Left forelimb (tissue), 1 donor: ENCODE data around the gene MCL1.
"Not testable (repeated sequence)": the region's sequence is repeated elsewhere in the genome, so short reads cannot be mapped to it uniquely, and the experiment has no call there.

Source experiments
- DNase-seq: peaks from one replicate; pipeline ENCODE4 v3.0.0-alpha.2; 2018; ENCODE audit warnings: low spot score

The MCL1 gene

DNA sequence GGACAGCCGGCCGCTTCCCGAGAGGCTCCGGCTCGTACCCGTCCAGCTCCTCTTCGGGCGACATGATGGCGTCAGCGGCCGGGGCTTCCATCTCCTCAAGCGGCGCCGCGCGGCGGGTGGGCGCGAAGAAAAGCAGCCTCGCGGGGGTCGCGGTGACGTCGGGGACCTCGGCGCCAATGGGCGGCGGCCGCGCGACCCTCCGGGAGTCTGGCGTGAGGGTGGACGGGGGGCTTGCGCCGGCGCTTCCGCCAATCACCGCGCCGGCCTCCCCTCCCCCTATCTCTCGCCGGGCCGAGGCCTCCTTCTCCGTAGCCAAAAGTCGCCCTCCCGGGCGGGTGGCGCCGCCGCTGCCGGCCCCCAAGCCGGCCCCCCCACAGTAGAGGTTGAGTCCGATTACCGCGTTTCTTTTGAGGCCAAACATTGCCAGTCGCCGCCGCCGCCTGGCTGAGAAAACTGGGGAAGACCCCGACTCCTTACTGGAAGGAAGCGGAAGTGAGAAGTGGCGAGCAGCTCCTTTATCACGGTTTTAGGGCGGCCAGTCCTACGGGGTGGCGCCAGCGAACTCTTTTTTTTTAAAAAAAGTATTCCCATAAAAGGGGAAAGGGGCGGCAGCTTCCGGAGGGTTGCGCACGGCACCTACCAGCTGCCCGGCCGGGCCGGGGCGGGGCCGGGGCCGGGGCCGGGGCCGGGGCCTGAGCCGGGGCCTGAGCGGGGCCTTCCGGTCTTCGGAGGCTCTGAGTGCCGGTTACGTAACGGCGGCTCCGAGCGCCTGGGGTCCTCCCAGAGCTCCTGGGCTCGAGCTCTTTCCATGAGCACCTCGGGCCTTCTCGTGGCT is at the start of gene MCL1:
MCL1 (minus strand) TSS at position 501 of the 835 bp plus-strand sequence; CDS start at position 421, 80 bp downstream.
- peak; percentile 95 for DNase-seq

DNA sequence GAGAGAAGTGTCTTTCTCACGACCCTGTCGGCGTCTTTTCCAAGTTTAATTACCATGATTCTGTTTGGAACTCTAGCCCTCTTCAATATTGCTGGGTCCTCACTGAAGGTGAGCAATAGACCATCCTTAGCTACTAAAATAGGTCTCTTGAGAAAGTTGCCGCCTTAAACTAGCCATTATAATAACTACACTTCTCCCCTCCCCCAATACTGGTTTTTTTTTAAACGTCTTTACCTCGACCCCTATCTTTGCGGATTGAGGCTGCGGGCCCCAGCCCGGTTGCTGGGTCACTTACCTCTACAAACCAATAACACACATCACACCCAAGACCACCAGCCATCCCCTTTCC is 49.3 kb upstream of the MCL1 start:
- no peak for DNase-seq

DNA sequence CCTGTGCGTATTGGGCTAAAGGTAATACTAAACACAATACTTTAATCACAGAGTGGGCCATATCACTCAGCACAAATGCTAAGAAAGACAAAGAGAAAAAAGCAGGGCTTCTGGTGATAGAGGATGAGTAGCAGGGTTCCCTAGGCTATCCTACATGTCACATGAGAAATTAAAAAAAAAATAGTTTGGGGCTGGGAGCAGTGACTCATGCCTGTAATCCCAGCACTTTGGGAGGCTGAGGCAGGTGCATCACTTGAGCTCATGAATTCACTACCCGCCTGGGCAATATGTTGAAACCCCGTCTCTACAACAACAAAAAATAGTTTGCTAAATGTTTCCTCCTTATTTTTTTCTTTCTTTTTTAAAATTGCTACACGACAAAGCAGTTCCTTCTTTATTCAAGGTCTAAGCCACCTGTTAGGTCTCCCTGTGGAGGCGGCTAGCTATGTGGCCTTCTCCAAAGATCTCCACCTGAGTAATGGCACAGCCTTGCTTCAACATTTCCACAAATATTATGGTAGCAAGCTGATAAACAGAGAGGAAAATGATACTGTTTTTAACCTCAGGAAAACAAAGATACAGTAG is 48.5 kb upstream of the MCL1 start:
- no peak for DNase-seq

DNA sequence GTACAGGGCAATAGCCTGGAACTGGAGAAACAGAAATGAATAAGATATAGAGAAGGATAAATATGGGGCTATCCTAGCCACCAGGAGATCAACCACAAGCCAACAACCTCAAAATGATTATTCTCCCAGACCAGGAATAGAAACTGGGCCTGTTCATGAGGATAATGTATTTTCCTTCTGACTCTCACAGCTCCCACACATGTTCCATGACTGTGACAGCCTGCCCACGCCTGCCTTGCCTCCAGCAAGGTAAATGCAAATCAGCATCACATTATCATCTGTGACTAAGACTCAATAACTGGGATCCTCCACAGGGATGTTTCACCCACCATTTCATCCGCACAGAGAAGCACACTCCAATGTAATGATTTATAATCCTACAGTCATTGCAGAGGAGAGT is 46.7 kb upstream of the MCL1 start:
- DNase-seq = no peak

DNA sequence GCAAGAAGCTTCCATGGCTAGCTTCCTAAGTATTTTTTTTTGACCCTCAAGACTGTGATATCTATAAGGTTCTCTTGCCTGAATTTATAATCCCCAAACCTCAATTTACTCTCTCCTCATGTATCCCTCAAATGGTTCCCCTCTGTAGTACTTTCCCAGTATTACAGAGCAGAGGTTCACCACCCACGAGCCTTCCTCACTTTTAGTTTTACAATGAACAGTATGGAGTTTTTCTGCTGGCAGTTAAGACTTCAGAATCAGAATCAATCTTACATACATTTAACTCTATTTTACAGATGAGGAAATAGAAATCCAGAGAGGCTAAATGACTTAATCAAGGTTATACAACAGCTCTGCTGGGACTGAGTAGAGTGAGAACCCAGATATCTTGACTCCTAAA is 45.1 kb upstream of the MCL1 start:
- DNase-seq = not testable (repeated sequence)

DNA sequence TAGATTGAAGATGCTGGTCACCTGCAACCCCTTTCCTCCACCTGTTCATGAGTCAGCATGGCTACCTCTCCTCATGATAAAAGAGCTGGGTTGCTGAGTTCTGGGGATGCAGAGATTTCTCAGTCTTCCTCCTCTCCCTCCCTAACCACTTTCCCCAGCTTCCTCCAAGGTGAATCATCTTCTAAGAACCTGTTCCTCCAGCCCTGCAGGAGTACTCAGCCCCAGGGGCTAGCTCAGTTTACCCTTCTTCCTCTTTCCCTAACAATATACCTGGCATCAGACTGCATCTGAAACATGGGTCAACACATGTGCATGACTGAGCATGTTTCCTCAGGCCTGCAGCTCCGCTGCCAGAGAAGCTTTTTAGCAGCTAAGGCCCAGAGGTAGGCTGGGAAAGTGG is 44.7 kb upstream of the MCL1 start:
- DNase-seq = not testable (repeated sequence)

DNA sequence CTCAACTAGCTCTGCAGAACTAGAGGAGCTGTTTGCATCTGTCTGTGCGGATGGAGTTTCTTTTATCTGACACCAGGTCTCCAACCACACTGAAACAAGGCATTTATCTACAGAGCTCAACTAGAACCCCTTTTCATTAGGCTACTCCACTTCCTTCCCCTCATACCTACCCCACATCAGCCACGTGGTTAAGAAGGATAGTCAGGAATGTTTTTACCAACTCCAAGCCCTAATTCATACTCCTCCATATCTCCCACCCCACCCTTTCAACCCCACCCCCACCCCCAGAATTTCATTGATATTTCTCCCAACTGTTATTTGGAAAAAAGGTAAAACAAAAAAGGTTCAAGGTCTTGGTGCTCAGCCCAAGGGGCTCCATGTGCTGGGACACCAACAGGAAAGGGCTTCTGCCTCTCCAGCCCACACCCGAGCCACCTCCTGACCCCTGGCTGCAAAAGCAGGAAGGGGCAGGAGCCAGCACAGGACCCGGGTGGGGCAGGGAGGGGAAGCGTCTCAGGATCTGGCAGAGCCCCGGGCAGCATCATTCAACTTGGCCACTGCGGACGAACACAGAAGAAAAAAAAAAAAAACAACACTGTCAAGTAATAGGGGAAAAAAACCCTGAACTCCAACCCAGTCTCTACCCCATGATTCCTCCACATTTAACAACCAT is 43.0 kb upstream of the MCL1 start:
- no peak for DNase-seq

DNA sequence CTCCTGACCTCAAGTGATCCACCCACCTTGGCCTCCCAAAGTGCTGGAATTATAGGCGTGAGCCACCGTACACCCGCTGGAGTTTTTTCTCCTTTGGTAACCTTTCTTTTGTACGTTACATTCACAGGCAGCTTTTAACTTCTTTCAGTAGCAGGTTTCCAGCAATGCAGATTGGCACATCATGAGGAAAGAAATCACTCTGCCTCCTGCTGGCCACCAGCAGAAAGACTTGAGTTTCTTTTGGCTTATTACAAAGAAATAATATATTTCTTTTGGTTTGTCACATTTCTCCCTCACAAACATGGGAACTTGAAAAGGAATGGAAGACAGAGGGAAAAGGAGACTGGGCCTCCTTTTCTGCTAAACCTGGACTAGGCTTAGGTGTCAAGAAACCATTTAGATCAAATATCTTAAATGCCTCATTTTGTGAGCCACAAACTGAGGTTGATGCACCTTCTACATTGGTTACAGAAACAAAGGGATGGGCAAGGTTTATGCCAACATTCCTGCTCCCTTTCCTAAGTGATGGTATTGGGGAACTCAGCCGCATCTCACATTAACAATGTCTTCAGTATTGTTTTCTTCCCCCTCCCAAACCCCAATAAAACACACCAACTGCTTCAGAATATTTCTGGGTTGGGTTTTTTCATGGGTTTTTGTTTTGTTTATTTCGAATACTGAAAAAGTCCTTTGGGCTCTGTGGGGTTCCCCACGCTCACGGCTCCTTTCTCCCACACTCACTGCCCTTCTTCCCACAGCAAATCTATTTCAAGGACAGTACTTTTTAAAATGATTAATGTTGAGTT is 42.3 kb upstream of the MCL1 start:
- no peak for DNase-seq

DNA sequence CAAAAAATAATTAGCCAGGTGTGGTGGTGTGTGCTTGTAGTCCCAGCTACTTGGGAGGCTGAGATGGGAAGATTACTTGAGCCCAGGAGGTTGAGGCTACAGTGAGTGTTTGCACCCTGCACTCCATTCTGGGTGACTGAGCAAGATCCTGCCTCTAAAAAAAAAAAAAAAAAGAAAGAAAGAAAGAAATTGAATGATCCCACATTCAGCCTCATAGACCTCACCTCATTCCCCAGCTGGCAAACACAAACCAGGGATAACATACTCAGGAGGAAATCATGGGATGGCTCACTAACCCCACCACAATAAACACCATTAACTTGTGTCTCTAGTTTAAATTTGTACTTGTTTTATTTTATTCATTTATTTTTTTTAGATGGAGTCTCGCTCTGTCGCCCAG is 41.5 kb upstream of the MCL1 start:
- DNase-seq = no peak

DNA sequence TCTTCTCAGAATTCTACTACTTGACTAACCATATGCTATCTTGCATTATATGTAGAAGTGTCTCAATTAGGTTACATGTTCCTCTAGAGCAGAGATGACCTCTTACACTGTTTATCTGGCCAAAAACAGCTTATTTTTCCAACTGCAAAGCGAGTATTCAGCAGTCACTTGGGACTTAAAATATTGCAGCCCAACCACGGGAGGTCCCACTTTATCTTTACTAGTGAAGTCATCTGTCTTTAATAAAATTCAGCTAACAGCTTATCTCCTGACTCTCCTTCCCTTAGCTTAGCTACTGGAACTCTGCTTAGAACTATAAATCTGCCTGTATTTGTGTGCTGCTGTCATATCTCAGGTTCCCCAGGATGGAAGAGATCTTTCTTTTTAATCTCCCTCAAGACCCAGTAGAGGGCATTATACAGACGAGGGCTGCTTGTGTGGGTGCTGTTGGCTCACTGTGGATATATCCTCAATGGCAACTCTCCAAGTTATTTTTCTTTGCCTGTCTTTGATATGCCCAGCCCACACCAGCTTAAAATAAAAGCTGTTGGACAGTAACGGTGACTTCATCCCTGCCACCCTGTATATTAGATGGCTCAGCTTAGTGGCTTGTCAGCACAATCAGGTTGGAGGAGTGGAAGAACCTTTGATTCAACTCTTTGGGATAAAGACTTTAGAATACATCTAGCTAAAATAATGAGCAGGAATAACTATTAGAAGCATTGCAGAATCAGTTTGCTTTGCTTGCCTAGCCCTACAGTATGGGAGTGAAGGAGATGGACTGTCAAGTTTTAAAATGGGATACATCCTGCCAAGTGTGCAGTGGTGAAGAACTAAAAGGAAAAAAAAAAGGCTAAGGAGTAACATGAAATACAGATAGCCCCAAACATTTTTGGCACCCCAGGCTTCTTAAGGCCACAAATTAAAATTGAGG is 40.4 kb upstream of the MCL1 start:
- DNase-seq = no peak

DNA sequence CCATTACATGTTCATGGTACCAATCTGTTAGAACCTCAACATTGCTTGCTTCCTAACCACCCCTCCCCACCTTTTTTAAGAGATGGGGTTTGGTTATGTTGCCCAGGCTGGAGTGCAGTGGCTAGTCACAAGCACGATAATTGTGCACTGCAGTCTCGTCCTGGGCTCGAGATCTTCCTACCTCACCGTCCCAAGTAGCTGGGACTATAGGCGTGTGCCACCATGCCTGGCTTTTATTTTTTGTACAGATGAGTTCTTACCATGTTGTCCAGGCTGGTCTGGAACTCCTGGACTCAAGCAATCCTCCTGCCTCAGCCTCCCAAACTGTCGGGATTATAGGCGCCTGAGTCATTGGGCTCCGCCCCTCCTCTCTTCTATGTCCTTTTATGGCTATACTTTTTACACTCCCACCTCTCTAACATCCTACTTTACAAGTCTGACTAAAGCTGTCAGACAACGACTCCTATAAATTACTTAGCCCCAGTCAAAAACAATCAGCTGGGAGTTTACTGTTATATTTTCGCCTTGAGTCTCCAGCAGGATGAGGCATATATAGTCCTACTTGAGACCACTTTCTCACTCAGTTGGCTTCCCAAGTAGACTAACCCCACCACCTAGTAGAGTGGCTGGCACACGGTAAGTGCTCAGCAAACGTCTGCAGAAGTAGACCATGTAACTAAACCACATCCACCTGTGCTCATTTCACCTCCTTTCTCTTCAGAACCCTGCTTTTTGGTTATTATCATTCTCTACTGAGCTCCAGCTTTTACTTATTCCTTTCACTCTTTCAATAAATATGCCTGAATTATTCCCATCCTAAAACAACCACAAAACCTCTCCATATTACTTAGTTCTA is 36.2 kb upstream of the MCL1 start:
- DNase-seq = no peak

DNA sequence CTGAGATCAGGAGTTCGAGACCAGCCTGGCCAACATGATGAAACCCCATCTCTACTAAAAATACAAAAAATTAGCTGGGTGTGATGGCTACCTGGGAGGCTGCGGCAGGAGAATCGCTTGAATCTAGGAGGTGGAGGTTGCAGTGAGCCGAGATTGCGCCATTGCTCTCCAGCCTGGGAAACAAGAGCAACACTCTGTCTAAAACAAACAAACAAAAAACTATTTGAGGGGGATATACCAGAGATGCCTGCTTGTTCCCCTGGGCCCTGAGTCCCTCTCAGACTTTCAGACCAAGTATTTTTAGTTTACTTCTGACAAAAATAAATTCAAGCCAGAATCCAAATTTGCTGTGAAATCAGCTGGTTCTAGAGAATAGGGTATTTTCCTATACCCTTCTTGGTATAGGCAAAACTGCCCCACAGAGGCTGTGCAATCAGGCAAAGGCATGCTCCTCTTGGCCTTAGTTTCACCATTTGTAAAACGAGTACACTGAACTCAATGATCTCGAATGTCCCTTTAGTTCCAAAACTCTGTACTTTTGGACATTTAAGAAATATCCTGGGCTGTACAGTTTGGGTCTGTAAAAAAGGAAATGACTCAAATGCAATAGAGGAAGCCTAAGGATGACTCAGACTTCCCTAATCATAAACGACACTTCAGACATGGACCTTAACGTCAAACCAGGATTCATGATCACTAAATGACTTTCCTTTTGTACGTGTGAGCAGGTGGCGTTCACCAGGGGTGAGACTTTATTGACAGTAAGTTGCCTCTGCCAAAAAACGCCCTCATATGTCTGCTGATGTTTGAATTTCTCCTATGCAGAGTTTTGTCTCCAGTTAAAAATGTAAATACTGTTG is 33.9 kb upstream of the MCL1 start:
- no peak for DNase-seq

DNA sequence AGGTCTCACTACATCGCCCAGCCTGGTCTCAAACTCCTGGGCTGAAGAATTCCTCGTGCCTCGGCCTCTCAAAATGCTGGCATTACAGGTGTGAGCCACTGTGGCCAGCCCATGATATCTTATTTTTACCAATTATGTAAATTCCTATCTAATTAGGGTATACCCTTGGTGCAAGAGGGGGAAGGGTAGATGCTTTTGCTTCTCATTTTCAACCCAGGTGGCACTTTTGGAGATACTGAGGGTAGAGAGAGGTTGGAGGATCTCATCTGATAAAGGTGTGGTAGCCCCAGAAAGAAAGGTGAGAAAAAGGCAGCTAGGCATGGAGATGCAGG is 32.6 kb upstream of the MCL1 start:
- DNase-seq = no peak

DNA sequence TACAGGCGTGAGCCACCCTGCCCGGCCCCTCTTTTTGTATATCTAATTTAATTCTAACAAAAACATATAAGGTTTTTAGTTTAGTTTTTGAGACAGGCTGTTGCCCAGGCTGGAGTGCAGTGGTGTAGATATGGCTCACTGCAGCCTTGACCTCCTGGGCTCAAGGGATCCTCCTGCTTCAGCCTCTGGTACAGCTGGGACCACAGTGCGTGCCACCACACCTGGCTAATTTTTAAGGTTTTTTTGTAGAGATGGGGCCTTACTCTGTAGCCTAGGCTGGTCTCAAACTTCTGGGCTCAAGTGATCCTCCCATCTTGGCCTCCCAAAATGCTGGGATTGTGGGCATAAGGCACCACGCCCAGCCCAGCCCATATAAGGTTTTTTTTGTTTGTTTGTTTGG is 31.2 kb upstream of the MCL1 start:
- DNase-seq = no peak

DNA sequence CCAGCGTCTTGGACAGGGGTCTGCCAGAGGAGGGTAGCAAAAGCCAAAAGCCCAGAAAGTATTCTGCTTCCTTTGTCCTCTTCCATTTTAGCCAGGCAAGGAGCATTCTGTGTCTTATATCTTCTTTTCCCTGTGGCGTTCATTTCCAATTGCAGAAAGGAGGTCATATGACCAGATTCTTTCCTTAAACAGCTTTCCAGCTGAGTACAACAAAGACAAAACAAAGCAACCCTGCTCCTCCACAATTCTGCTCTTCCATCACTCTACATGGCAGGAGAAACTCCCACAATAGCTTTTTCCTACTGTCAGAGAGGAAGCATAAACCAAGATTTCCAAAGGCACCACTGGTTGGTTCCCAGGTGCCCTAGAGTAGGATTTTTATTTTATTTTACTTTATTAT is 30.3 kb upstream of the MCL1 start:
- DNase-seq = no peak

DNA sequence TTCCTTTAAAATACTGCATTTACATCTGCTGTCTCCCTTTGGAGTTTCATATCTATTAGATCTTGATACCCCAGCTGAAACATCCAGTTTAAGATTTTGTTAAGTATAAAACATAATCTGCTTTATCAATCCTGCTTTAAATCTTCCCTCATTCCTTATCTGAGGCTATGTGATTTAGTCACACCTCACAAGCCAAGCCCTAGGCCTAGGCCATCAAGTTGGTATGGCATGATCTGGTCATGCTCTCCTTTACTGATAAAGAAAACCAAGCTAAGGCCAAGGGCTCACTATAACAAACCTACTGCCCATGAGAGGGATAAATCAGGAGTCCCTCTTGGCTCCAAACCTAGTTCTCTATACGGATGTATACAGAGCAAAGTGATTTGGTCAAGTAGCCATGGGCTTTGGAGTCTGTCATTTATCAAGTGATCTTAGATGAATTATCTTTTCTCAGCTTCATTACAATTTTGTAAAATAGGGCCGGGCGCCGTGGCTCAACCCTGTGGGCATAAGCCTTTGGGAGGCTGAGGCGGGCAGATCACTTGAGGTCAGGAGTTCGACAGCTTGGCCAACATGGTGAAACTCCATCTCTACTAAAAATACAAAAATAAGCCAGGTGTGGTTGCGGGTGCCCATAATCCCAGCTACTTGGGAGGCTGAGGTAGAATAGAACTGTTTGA is 27.2 kb upstream of the MCL1 start:
- no peak for DNase-seq

DNA sequence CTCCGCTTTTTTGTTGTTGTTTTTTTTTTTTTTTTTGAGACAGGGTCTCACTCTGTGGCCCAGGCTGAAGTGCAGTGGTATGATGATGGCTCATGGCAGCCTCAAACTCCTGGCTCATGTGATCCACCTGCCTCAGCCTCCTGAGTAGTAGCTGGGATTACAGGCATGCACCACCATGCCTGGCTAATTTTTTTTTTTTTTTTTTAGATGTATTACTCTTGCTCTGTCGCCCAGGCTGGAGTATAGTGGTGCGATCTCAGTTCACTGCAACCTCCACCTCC is 26.0 kb upstream of the MCL1 start:
- not testable (repeated sequence) for DNase-seq

DNA sequence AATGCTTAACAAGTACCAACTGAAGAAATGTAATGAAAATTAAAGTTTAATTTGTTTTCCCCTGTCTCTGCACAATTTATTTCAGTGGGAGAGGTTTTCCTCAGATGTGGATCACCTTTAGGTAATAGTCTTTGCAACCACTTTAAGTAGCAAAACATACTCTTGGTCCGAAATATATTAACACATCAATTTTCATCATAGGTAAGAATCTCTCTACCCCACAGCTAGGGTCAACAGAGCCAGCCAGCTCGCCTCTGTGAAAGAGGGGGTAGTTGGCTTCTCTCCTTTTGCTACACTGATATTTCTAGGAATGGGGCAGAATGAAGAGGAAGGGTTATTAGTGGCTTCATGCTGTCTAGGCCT is 24.8 kb upstream of the MCL1 start:
- DNase-seq = no peak

DNA sequence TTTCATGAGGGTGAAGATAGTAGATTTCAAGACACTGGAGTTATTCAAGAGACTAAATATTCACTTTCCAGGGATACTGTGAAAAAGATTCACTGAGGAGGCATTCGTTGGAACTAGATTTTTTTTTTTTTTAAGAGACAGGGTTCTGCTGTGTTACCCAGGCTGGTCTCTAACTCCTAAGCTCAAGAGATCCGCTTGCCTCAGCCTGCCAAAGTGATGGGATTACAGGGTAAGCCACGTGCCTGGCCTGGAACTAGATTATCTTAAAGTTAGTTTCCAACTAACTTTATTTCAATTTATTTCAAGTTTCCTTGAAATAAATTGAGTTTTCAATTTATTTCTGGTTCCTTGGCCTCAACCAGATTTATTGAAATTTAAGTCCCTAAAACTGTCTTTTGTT is 24.3 kb upstream of the MCL1 start:
- DNase-seq = no peak
